Mucosa of rectum (tissue), 2 donors: Measurements from ENCODE around the gene EXD3.

ENCODE experiments used
- H3K27ac ChIP-seq, 2 donors: one replicate each; pipeline ENCODE4 v1.7.0; 2013; ENCODE audit warnings: inconsistent platforms in 2 of 2, low read depth in 2 of 2, low read length in 2 of 2
- H3K27me3 ChIP-seq, 2 donors: one replicate each; pipeline ENCODE4 v1.7.0; 2013; ENCODE audit warnings: low read length in 2 of 2; ENCODE audit not compliant: control insufficient read depth in 2 of 2, insufficient read depth in 2 of 2
- H3K36me3 ChIP-seq, 2 donors: one replicate each; pipeline ENCODE4 v1.7.0; 2013; ENCODE audit warnings: low read length in 2 of 2; ENCODE audit not compliant: control insufficient read depth in 2 of 2, insufficient read depth in 2 of 2
- H3K4me1 ChIP-seq, 2 donors: one replicate each; pipeline ENCODE4 v1.7.0; 2013; ENCODE audit warnings: low read length in 2 of 2, mild to moderate bottlenecking in 1 of 2; ENCODE audit not compliant: control insufficient read depth in 2 of 2, insufficient read depth in 2 of 2
- H3K4me3 ChIP-seq, 2 donors: one replicate each; pipeline ENCODE4 v1.7.0; 2013; ENCODE audit warnings: low read length in 2 of 2
- H3K9ac ChIP-seq, 2 donors: one replicate each; pipeline ENCODE4 v1.7.0; 2013; ENCODE audit warnings: low read length in 2 of 2, low read depth in 1 of 2, mild to moderate bottlenecking in 1 of 2
- H3K9me3 ChIP-seq, 2 donors: one replicate each; pipeline ENCODE4 v1.7.0; 2013; ENCODE audit warnings: low read length in 2 of 2; ENCODE audit not compliant: control insufficient read depth in 2 of 2
- donor health status: healthy.
- donor health status: Normal muscosa, but diverticular disease.

The EXD3 gene

DNA sequence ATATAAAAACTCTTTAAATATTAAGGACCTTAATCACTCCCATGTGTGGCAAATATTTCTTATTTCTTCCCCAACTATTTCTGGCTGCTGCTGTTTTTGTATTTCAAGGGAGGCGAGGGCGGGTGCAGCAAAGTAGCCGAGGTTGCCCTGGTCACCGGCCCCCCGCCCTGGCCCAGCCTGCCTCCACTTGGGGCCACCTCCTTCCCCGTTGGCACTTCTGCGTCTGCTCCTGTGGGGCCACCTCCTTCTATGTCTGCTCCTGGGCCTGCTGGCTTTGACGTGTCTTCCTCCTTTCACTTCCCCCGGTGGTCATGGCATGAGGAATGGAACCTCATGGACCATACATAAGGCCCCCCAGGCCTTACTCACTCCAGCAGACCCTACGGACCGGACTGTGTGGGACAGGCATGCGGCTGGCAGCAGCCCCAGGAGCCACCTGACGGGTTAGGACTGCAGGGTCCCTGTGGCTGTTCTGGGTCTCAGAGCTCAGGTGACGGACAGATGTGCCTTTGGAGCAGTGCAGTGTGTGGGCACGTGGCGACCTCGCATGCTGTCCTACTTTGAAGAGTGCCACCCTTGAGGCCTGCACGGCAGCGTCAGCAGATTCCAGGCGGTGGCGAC lies 24.0 kb upstream of the EXD3 start:
- H3K9me3 ChIP-seq: no peaks in the 10 kb centered on the region
- H3K27me3 ChIP-seq: peaks cover 0 to 2% of the 10 kb centered on the region in 2 donors
- H3K4me1 ChIP-seq: peaks cover 5 to 10% of the 10 kb centered on the region in 2 donors
- H3K4me3 ChIP-seq: no peak overlapping the region
- H3K36me3 ChIP-seq: peaks cover 0 to 11% of the 10 kb centered on the region in 2 donors
- no peak overlapping the region for H3K9ac ChIP-seq
- no peak overlapping the region for H3K27ac ChIP-seq

DNA sequence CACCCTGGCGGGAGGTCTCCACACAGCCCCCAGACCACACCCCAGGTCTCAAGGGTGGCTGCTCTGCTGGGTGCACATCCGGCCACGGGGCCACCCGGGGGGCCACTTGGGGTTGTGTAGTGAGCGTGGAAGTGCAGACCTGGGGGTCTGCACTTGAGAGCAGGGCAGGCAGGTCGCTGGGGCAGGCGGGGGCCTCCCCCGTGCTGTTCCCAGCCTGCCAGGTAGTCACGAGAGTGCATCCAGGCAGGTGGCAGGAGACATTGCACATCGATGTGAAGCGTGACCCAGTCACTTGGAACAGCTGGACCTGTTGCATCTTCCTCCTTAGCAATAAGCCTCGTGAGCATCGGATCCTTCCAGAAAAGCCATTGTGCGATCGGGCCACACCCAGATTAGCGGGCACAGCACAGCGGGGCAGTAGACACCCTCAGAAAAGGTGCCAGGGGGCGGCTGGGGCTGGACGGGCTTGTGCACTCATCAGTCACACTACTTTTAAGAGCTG lies 23.0 kb upstream of the EXD3 start:
- no peak overlapping the region for H3K27ac ChIP-seq
- H3K27me3 ChIP-seq: peaks cover 0 to 2% of the 10 kb centered on the region in 2 donors
- peaks cover 5 to 10% of the 10 kb centered on the region in 2 donors for H3K4me1 ChIP-seq
- H3K36me3 ChIP-seq: peaks cover 0 to 11% of the 10 kb centered on the region in 2 donors
- H3K9me3 ChIP-seq: no peaks in the 10 kb centered on the region
- H3K4me3 ChIP-seq: no peak overlapping the region
- H3K9ac ChIP-seq: peak overlapping the region in 1 of 2 donors; percentile 6

DNA sequence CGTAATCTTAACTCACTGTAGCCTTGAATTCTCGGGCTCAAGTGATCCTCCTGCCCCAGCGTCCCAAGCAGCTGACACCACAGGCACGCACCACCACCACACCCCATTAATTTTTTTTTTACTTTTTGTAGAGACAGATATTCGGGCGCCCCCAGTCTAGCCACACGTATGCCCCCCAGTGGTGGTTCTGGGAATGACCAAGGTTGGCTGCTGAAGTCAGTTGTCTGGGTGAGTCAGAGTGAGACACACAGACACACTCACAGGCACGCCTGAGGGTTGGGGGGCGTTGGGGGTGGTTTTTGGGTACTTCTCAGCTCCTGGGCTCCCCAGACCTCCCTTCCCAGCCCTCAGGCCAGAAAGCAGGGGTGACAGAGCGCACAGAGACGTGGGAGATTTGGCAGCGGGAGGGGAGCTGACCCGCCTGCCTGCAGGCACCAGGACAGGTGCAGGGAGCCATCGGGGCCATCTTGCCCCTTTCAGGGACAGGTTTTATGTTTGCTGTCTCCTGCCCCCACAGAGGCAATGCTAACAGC lies 22.4 kb upstream of the EXD3 start:
- H3K27me3 ChIP-seq: peaks cover 0 to 2% of the 10 kb centered on the region in 2 donors
- H3K4me3 ChIP-seq: no peak overlapping the region
- H3K27ac ChIP-seq: no peak overlapping the region
- peaks cover 0 to 11% of the 10 kb centered on the region in 2 donors for H3K36me3 ChIP-seq
- peak overlapping the region in 1 of 2 donors; percentile 6 for H3K9ac ChIP-seq
- H3K9me3 ChIP-seq: no peaks in the 10 kb centered on the region
- H3K4me1 ChIP-seq: peaks cover 5 to 10% of the 10 kb centered on the region in 2 donors

DNA sequence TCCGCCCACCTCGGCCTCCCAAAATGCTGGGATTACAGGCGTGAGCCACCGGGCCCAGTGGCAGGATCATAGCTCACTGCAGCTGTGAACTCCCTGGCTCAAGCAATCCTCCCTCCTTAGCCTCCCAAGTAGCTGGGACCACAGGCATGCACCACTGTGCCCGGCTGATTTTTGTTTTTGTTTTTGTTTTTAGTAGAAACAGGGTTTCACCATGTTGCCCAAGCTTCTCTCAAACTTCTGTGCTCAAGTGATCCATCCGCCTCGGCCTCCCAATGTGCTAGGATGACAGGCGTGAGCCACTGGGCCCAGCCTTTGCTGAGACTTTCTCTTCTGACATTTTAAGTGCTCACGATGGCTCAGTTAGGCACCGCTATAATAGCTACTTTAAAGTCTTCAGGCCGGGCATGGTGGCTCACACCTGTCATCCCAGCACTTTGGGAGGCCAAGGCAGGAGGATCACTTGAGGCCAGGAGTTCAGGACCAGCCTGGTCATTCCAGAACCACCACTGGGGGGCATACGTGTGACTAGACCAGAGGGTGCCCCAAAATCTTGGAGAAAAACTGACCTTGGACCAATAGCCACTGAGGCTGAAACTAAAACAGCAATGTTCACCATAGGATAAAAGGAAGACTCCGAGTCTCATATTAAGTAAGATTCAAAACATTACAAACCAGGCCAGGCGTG lies 21.3 kb upstream of the EXD3 start:
- H3K4me3 ChIP-seq: no peak overlapping the region
- no peak overlapping the region for H3K9ac ChIP-seq
- H3K9me3 ChIP-seq: no peaks in the 10 kb centered on the region
- H3K36me3 ChIP-seq: peaks cover 0 to 3% of the 10 kb centered on the region in 2 donors
- peaks cover 0 to 2% of the 10 kb centered on the region in 2 donors for H3K27me3 ChIP-seq
- H3K4me1 ChIP-seq: peaks cover 5 to 14% of the 10 kb centered on the region in 2 donors
- H3K27ac ChIP-seq: no peak overlapping the region

DNA sequence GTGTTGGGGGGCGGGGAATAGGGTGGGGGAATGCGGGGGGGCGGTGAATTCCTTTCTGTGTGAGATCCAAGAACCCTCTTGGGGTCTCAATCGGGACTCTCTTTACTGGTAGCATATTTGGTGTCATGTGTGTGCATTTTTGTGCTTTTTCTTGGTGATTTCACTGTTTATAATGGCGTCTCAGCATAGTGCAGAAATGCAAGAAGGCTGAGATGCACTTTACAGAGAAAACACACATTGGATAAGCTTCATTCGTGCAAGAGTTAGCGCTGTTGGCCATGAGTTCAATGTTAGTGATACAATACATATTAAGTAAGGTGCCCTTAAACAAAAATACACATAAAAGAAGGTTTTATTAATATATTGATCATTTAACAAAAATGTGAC lies 19.0 kb upstream of the EXD3 start:
- no peak overlapping the region for H3K9ac ChIP-seq
- peak overlapping the region in 1 of 2 donors; percentile 57 for H3K4me3 ChIP-seq
- no peaks in the 10 kb centered on the region for H3K9me3 ChIP-seq

DNA sequence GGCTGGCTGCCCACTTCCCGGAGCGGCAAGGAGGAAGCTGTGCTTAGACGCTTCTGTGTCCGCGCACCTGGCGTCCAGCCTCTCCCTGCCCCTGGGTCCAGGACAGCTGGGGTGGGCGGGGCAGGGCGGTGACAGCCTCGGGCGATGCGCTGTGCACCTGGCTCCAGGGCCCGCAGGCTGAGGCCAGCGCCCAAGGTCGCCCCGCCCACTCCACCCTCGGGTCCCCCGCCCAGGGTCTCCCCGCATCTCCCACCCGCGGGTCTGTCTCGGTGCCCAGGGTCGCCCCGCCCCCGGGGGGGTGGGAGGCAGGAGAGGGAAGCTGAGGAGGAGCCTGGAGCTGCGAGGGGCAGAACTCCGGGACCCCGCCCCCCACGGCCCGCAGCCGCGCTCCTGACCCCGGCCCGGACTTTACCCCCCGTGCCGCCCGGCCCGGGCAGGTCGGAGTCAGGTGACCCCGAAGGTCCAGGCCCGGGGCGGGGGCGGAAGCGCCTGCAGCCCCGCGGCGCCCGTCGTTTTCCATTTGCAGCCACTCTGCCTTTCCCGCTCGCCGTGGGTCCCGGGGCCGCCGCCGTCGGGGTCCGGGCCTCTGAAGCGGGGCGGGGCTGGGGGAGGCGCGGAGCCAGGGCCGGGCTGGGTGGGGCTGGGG lies 18.4 kb upstream of the EXD3 start, which contains the start of gene ENTPD8:
Gene ENTPD8 (minus strand): TSS at position 69 of the 646 bp plus-strand sequence. CDS start 3,072 bp downstream, outside the sequence.
- no peaks in the 10 kb centered on the region for H3K9me3 ChIP-seq
- peak within 1 kb of the TSS in 1 of 2 donors; percentile 57 for H3K4me3 ChIP-seq
- H3K36me3 ChIP-seq: no peaks in the 10 kb centered on the region
- no peak within 1 kb of the TSS for H3K9ac ChIP-seq
- peaks cover 0 to 2% of the 10 kb centered on the region in 2 donors for H3K27me3 ChIP-seq
- peak within 1 kb of the TSS; percentile 43 to 71 for H3K27ac ChIP-seq
- peaks cover 22 to 34% of the 10 kb centered on the region in 2 donors for H3K4me1 ChIP-seq

More for the DNA sequence above, 19.0 kb upstream of the EXD3 start:
- Histone ChIP-seq H3K4me1 (peaks cover 18 to 29% of the 10 kb centered on the region in 2 donors), H3K27me3 (peaks cover 0 to 2% of the 10 kb centered on the region in 2 donors), H3K36me3 (no peaks in the 10 kb centered on the region), H3K27ac (no peak overlapping the region)

DNA sequence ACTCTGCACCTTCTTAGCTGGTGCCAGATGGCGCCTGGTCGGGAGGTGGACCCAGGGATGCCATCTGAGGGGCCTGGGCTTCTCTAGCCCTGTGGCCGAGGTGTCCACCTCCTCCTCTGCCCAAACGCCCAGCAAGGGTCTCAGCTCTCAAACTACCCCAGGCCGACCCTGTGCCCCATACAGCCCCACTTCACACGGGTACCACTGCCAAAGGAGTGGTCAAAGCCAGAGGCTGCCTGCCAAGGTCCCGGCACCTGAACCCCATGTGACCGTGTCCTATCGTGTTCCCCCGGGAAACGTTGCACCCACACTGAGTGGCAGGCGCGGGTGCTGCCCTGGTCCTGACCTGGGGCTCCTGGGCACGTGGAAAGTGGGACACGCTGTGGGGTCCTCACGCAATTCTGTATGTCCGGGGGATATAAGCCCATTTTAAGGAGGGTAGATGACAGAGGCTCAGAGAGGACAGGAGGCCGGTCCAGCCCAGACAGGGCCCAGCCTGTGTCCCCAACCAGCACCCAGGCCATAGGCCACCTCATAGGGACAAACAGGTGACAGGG lies 16.3 kb upstream of the EXD3 start:
- Histone ChIP-seq H3K9me3 (no peaks in the 10 kb centered on the region), H3K36me3 (no peaks in the 10 kb centered on the region), H3K4me3 (peak overlapping the region; percentile 26), H3K9ac (peak overlapping the region in 1 of 2 donors; percentile 2), H3K4me1 (peaks cover 24 to 36% of the 10 kb centered on the region in 2 donors), H3K27ac (peak overlapping the region in 1 of 2 donors; percentile 20), H3K27me3 (no peaks in the 10 kb centered on the region)

DNA sequence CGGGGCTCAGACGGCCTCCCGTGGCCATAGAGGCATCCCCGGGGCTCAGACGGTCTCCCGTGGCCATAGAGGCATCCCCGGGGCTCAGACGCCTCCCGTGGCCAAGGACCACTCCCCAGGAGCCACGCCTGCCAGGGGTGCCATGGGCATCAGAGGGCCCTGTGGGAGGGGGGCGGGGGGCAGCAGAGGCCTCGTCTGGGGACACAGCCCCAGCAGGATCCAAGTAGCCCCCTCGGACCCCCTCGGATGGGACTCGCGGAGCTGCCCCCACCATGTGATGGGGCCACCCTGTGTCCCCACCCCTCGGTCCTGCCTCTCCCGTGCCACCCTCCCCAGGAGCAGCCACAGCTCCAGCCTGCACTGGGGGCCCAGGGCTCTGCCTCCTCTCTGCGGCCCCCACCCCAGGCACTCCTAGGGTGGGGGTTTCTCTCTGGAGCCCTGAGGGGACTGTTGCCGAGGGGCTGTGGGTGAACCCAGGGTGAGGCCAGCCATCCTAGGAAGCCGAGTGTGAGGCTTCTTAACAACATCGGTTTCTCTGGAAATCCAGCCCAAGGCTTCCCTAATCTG lies 15.7 kb upstream of the EXD3 start:
- H3K9ac ChIP-seq: peak overlapping the region in 1 of 2 donors; percentile 2
- H3K9me3 ChIP-seq: no peaks in the 10 kb centered on the region
- H3K27ac ChIP-seq: peak overlapping the region in 1 of 2 donors; percentile 20
- no peak overlapping the region for H3K4me3 ChIP-seq
- H3K4me1 ChIP-seq: peaks cover 24 to 36% of the 10 kb centered on the region in 2 donors
- H3K36me3 ChIP-seq: no peaks in the 10 kb centered on the region
- no peaks in the 10 kb centered on the region for H3K27me3 ChIP-seq

DNA sequence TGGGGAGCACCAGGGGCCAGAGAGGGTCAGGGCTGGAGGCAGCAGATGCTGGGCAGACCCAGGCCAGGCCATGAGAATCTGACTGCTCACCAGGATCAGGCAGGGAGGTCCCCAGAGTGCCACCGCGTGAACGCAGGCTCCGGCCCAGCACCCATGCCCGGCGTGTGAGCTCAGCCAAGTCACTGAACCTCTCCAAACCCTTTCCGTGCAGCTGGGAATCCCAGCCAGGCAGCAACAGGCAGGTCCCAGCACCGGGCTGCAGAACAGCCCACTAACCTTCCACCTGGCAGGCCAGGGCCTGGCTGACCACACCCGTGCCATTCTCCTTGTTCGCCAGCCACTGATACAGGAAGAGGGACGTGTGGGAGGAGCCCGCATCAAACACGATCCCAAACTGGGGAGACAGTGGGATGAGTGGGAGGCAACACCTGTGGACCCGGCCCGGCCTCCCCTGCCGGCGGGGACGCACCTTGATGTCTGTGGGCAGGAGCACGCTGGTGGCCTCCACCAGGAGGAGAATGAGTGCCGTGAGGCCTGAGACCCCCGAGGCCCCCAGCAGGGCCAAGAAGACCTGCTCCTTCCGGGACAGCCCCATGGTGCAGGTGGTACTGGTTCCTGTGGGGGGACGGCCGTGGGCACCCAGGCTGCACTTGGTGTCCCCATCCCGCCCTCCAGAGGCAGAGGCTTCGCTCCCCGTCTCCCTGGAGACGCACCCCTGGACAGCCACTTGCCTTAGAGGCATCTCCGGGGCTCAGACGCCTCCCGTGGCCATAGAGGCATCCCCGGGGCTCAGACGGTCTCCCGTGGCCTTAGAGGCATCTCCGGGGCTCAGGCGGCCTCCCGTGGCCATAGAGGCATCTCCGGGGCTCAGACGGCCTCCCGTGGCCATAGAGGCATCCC lies 15.0 kb upstream of the EXD3 start:
- Histone ChIP-seq H3K9ac (peak overlapping the region in 1 of 2 donors; percentile 48), H3K4me1 (peaks cover 24 to 36% of the 10 kb centered on the region in 2 donors), H3K36me3 (no peaks in the 10 kb centered on the region), H3K27me3 (no peaks in the 10 kb centered on the region), H3K27ac (peak overlapping the region; percentile 56 to 74), H3K9me3 (no peaks in the 10 kb centered on the region), H3K4me3 (peak overlapping the region in 1 of 2 donors; percentile 20)
